NT2/D1 (cell line): ENCODE data around the gene TM4SF4.

Experiments used
- SUZ12 ChIP-seq: IDR thresholded peaks from 2 replicates; pipeline ENCODE4 v1.6.1; 2011; ENCODE audit not compliant: insufficient read length, insufficient read depth; ENCODE audit errors: extremely low read depth
- YY1 ChIP-seq: IDR thresholded peaks from 2 replicates; pipeline ENCODE4 v1.6.1; 2011; ENCODE audit not compliant: insufficient read length, insufficient read depth

GRCh38 chr3:149507491-149508324 is 33.2 kb downstream of the TM4SF4 start:
- TF ChIP-seq SUZ12 (no peak), YY1 (no peak)
